H1 (cell line): ENCODE measurements around the gene FKBP5. TPM values are rescaled to one million over a fixed set of nuclear protein-coding genes. Genes with fewer than 3 reads are reported as not detected.

Source experiments
- ASH2L ChIP-seq: fragments of 200-600, 300-600 bp; sonication (generic); IDR thresholded peaks from one replicate; pipeline ENCODE4 v1.7.1; 2017; ENCODE audit warnings: low read length
- ATF2 ChIP-seq: IDR thresholded peaks from 2 replicates; pipeline ENCODE4 v1.6.1; 2012; ENCODE audit warnings: low read length, inconsistent platforms
- BACH1 ChIP-seq: IDR thresholded peaks from 2 replicates; pipeline ENCODE4 v1.6.1; 2012; ENCODE audit warnings: low read length, improper control_type of control experiment
- CBX8 ChIP-seq: fragments of 300-800, 300-1000 bp; sonication (generic); IDR thresholded peaks from 2 replicates; pipeline ENCODE4 v1.7.1; 2016; ENCODE audit warnings: low read depth, low read length, borderline replicate concordance
- CHD1 ChIP-seq: IDR thresholded peaks from 2 replicates; pipeline ENCODE4 v1.6.1; 2012; ENCODE audit warnings: low read depth, low read length, improper control_type of control experiment
- CTCF ChIP-seq, 3 experiments: IDR thresholded peaks; 1 replicate in 2 of 3; 2 replicates in 1 of 3; pipeline versions ENCODE4 v1.5.1 to v1.6.1; 2011; ENCODE audit warnings: low read length in 3 of 3, mild to moderate bottlenecking in 3 of 3, inconsistent platforms in 2 of 3, low read depth in 1 of 3, moderate library complexity in 1 of 3; ENCODE audit not compliant: insufficient read depth in 1 of 3; ENCODE audit errors: control extremely low read depth in 1 of 3
- E2F6 ChIP-seq: IDR thresholded peaks from 2 replicates; pipeline ENCODE4 v1.6.1; 2012; ENCODE audit warnings: inconsistent platforms
- EZH2 ChIP-seq: fragments of 200-600 bp; sonication (generic); IDR thresholded peaks from 2 replicates; pipeline ENCODE4 v1.7.1; 2012; ENCODE audit warnings: low read depth, mild to moderate bottlenecking, moderate library complexity, low read length, inconsistent platforms; ENCODE audit not compliant: severe bottlenecking
- GTF2F1 ChIP-seq: IDR thresholded peaks from 2 replicates; pipeline ENCODE4 v1.6.1; 2012; ENCODE audit warnings: low read depth, low read length, improper control_type of control experiment, borderline replicate concordance
- JUN ChIP-seq: IDR thresholded peaks from 2 replicates; pipeline ENCODE4 v1.6.1; 2011; ENCODE audit warnings: low read depth, mild to moderate bottlenecking, improper control_type of control experiment, low read length
- KDM5A ChIP-seq: fragments of 200-600 bp; IDR thresholded peaks from 2 replicates; pipeline ENCODE4 v1.7.1; 2012; ENCODE audit warnings: mild to moderate bottlenecking, low read length, inconsistent platforms, mixed read lengths
- MAX ChIP-seq: IDR thresholded peaks from 2 replicates; pipeline ENCODE4 v1.6.1; 2012; ENCODE audit warnings: inconsistent platforms
- POU5F1 ChIP-seq: IDR thresholded peaks from 2 replicates; pipeline ENCODE4 v1.6.1; 2011; ENCODE audit warnings: low read depth, mild to moderate bottlenecking, low read length, moderate library complexity
- RBBP5 ChIP-seq: IDR thresholded peaks from 2 replicates; pipeline ENCODE4 v1.7.1; 2012; ENCODE audit warnings: low read depth, mild to moderate bottlenecking, inconsistent platforms, low read length, moderate library complexity, borderline replicate concordance
- SP1 ChIP-seq: IDR thresholded peaks from 2 replicates; pipeline ENCODE4 v1.6.1; 2011; ENCODE audit warnings: low read depth, low read length
- SRF ChIP-seq: IDR thresholded peaks from 2 replicates; pipeline ENCODE4 v1.6.1; 2011; ENCODE audit warnings: mild to moderate bottlenecking, low read depth, low read length, moderate library complexity
- TEAD4 ChIP-seq: IDR thresholded peaks from 2 replicates; pipeline ENCODE4 v1.6.1; 2012; ENCODE audit warnings: low read depth, low read length, inconsistent platforms, mixed read lengths
- YY1 ChIP-seq: IDR thresholded peaks from 2 replicates; pipeline ENCODE4 v1.6.1; 2011; ENCODE audit warnings: low read depth, mild to moderate bottlenecking, low read length
- polyA plus RNA-seq, 7 experiments: library from polyadenylated mRNA; depleted of rRNA in 3 of 7; stranded (reverse) in 5 of 7; unstranded in 2 of 7; fragments of >200 nt in 5 of 7; fragments of 200-250 nt in 2 of 7; gene quantifications; 1 replicate in 5 of 7; 2 replicates in 1 of 7; 4 replicates in 1 of 7; pipeline versions ENCODE4 v1.2.1 to v1.2.3, GENCODE V29; 2011 to 2013; ENCODE audit warnings: missing spikeins in 2 of 7, mixed read lengths in 2 of 7
- total RNA-seq: library from RNA; stranded (reverse); fragmentation: NEBNext Ultra II Directional; extraction: Animal tissue kit (Norgen Biotek cat#: 25700); gene quantifications from 2 replicates; pipeline ENCODE4 v1.2.1, GENCODE V29; 2021

Gene FKBP5
- total and polyA plus RNA-seq, 2 of the 8 experiments (the other 6 are each of a cell fraction or from before 2014, with no cell fraction given), result 14.3 to 40.4 TPM

- no peak for TF ChIP-seq CBX8
- peak; percentile 45; the same call in 1 of the 2 replicates for TF ChIP-seq RBBP5
- TF ChIP-seq TEAD4, result no peak
- TF ChIP-seq YY1, result no peak; the same call in 1 of the 2 replicates
- TF ChIP-seq KDM5A, result no peak
- no peak for TF ChIP-seq EZH2
- peak; percentile 79 for TF ChIP-seq SP1
- TF ChIP-seq CHD1, result no peak
- peak; percentile 31; the same call in 1 of the 2 replicates for TF ChIP-seq E2F6
- TF ChIP-seq SRF, result no peak
- TF ChIP-seq JUN, result no peak
- no peak for TF ChIP-seq ATF2
- TF ChIP-seq BACH1, result no peak; the same call in 1 of the 2 replicates
- TF ChIP-seq MAX, result peak; percentile 91
- TF ChIP-seq CTCF (IDR thresholded peaks at IDR 0.05; ENCODE audit: control extremely low read depth in 1 of 3, insufficient read depth in 1 of 3, low read depth in 1 of 3, low read length in 3 of 3), result no peak
- TF ChIP-seq POU5F1, result no peak
- TF ChIP-seq GTF2F1, result no peak
- no peak for TF ChIP-seq ASH2L
Observed at GRCh38 chr6:35688605-35689322, at the start of gene FKBP5 (continued).
